Limb (tissue), 2 donors: ENCODE data around the gene BCAP31.

Source experiments
- DNase-seq, 2 donors: peaks; one replicate each; pipeline ENCODE4 v3.0.0-alpha.2; 2016; ENCODE audit errors: extremely low spot score in 2 of 2

The BCAP31 gene

GRCh38 chrX:153681175-153681574 lies 43.0 kb downstream of the BCAP31 start:
- no peak for DNase-seq

GRCh38 chrX:153674219-153674851 lies 49.9 kb downstream of the BCAP31 start:
- no peak for DNase-seq

- peak in 1 of 2 donors; percentile 31 for DNase-seq
Measured at GRCh38 chrX:153673428-153674218, 50.6 kb downstream of the BCAP31 start, which contains the start of gene PNCK. PNCK (minus strand) TSS chrX:153673813; CDS start chrX:153673076, 737 bp downstream.

- peak in 1 of 2 donors; percentile 36 for DNase-seq
Measured at GRCh38 chrX:153672531-153673427, 51.4 kb downstream of the BCAP31 start.

GRCh38 chrX:153671589-153672530 lies 52.3 kb downstream of the BCAP31 start:
- no peak for DNase-seq

- DNase-seq, result no peak
Measured at GRCh38 chrX:153670748-153671588, 53.2 kb downstream of the BCAP31 start.

GRCh38 chrX:153669901-153670731 lies 54.1 kb downstream of the BCAP31 start:
- DNase-seq, result peak in 1 of 2 donors; percentile 23

GRCh38 chrX:153669174-153669890 lies 54.9 kb downstream of the BCAP31 start:
- DNase-seq, result peak in 1 of 2 donors; percentile 53

- no peak for DNase-seq
Measured at GRCh38 chrX:153668423-153669173, 55.6 kb downstream of the BCAP31 start.

GRCh38 chrX:153667956-153668396 lies 56.2 kb downstream of the BCAP31 start:
- peak; percentile 74 to 90 for DNase-seq

GRCh38 chrX:153667281-153667955 lies 56.8 kb downstream of the BCAP31 start:
- no peak for DNase-seq

- no peak for DNase-seq
Measured at GRCh38 chrX:153665726-153666306, 58.4 kb downstream of the BCAP31 start.

- peak in 1 of 2 donors; percentile 44 for DNase-seq
Measured at GRCh38 chrX:153662266-153662665, 61.9 kb downstream of the BCAP31 start.

GRCh38 chrX:153659268-153659667 lies 64.9 kb downstream of the BCAP31 start:
- no peak for DNase-seq

- no peak for DNase-seq
Measured at GRCh38 chrX:153657161-153657560, 67.0 kb downstream of the BCAP31 start.

GRCh38 chrX:153653556-153653955 lies 70.6 kb downstream of the BCAP31 start:
- no peak for DNase-seq
